Right lobe of liver (tissue), 6 donors: ENCODE results near the gene RAB39B. TPM values are rescaled to one million over a fixed set of nuclear protein-coding genes. Genes with fewer than 3 reads are reported as not detected.

ENCODE experiments used
- ATAC-seq, 4 donors: fragments of 200-7000 bp; cut with Tn5 transposase; one replicate each; pipeline ENCODE4 v1.9.1; 2020; ENCODE audit warnings: mild to moderate bottlenecking in 4 of 4, moderate library complexity in 4 of 4
- DNase-seq, 3 donors: peaks; one replicate each; pipeline ENCODE4 v3.0.0-alpha.2; 2020
- H3K27ac ChIP-seq, 3 donors: fragments of 200-600 bp; one replicate each; pipeline ENCODE4 v1.8.0; 2022
- H3K27me3 ChIP-seq, 2 donors: fragments of 200-600 bp; one replicate each; pipeline ENCODE4 v1.8.0; 2022
- H3K36me3 ChIP-seq, 4 donors: fragments of 200-600 bp; sonication (generic) in 1 of 4; one replicate each; pipeline versions ENCODE4 v1.5.1 to v1.8.0; 2017 to 2022; ENCODE audit warnings: control low read depth in 1 of 4
- H3K4me1 ChIP-seq, 4 donors: fragments of 200-600 bp; sonication (generic) in 1 of 4; one replicate each; pipeline versions ENCODE4 v1.5.1 to v1.8.0; 2017 to 2022; ENCODE audit warnings: control low read depth in 1 of 4
- H3K4me3 ChIP-seq, 3 donors: fragments of 200-600 bp; one replicate each; pipeline ENCODE4 v1.8.0; 2022
- H3K9me3 ChIP-seq, 4 donors: fragments of 200-600 bp; sonication (generic) in 1 of 4; one replicate each; pipeline versions ENCODE4 v1.5.1 to v1.8.0; 2017 to 2022; ENCODE audit warnings: control low read depth in 1 of 4
- POLR2A ChIP-seq: fragments of 450-650 bp; IDR thresholded peaks from one replicate; pipeline ENCODE4 v1.6.1; 2017; ENCODE audit warnings: antibody characterized with exemption, mild to moderate bottlenecking
- WGBS: methylation state at CpG from one replicate; pipeline ENCODE4 v1.1.6; 2018; ENCODE audit warnings: low coverage, low lambda C conversion rate; ENCODE audit not compliant: insufficient coverage; ENCODE audit errors: missing lambda C conversion rate; 5-methylcytosine and 5-hydroxymethylcytosine counted together
- intact Hi-C, 2 donors: fragments of 100-400 bp; cut with DNase I; formaldehyde crosslinking; loops; one replicate each; pipeline versions ENCODE4 v1.11.2 to v1.14.1; 2022
- total RNA-seq, 6 experiments: library from RNA; depleted of rRNA in 2 of 6; stranded (reverse); fragments of >200 nt in 2 of 6; fragmentation: NEBNext Ultra II Directional in 3 of 6; extraction: Animal tissue kit (Norgen Biotek cat#: 25700) in 3 of 6; gene quantifications; one replicate each; pipeline versions ENCODE4 v1.1.0 to v1.2.4, GENCODE V29; 2016 to 2023
- TF ChIP-seq, protein P1 (sequence below), 4 donors: fragments of 200-600 bp in 3 of 4; fragments of 450-650 bp in 1 of 4; IDR thresholded peaks; one replicate each; pipeline versions ENCODE4 v1.5.1 to v1.8.0; 2016 to 2022; ENCODE audit warnings: antibody characterized with exemption in 4 of 4, mild to moderate bottlenecking in 2 of 4
- donor health status: DM: no; HTN: yes; CAD: no.
- donor health status: DM: no; HTN: no; CAD: no.
- donor health status: DM: no; HTN: no; CAD: no.
- donor health status: DM: no; HTN: yes; CAD: no.
- donor health status: DM: no; HTN: yes; CAD: no.

RAB39B gene
- total RNA-seq, 6 experiments from 2014 or later, result 0.05 to 0.11 (median 0.06) TPM; not detected in 2

DNA sequence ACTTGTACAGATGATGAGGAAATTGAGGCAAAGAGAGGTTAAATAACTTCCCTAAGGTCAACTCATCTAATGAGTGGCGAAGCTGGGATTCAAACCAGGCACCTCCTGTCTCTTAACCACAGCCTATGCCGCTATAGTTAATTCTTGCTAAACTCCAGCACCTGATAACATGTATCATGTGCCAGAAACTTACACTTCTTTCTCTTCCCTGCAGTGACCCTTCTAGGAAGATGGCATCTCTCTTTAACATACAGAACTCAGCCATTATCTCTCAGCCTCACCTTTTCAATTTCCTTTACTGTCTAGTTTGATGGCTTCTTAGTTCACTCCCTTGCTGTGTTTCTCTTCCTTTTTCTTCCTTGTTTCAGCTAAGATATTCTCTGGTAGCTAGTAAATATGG lies 45.5 kb downstream of the RAB39B start:
- TF ChIP-seq, protein P1, sequence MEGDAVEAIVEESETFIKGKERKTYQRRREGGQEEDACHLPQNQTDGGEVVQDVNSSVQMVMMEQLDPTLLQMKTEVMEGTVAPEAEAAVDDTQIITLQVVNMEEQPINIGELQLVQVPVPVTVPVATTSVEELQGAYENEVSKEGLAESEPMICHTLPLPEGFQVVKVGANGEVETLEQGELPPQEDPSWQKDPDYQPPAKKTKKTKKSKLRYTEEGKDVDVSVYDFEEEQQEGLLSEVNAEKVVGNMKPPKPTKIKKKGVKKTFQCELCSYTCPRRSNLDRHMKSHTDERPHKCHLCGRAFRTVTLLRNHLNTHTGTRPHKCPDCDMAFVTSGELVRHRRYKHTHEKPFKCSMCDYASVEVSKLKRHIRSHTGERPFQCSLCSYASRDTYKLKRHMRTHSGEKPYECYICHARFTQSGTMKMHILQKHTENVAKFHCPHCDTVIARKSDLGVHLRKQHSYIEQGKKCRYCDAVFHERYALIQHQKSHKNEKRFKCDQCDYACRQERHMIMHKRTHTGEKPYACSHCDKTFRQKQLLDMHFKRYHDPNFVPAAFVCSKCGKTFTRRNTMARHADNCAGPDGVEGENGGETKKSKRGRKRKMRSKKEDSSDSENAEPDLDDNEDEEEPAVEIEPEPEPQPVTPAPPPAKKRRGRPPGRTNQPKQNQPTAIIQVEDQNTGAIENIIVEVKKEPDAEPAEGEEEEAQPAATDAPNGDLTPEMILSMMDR (IDR thresholded peaks at IDR 0.05), result no peak
- no peak for TF ChIP-seq POLR2A
- Histone ChIP-seq H3K27me3 (no peaks in the 10 kb centered on the region), H3K4me1 (no peaks in the 10 kb centered on the region), H3K4me3 (no peak overlapping the region), H3K27ac (no peak overlapping the region), H3K9me3 (no peaks in the 10 kb centered on the region), H3K36me3 (no peaks in the 10 kb centered on the region)
- no peak for DNase-seq
- intact Hi-C loops, result no loop called here
- 33% methylated on average over 2 of the region's 2 CpGs for WGBS
- ATAC-seq, result no peak

DNA sequence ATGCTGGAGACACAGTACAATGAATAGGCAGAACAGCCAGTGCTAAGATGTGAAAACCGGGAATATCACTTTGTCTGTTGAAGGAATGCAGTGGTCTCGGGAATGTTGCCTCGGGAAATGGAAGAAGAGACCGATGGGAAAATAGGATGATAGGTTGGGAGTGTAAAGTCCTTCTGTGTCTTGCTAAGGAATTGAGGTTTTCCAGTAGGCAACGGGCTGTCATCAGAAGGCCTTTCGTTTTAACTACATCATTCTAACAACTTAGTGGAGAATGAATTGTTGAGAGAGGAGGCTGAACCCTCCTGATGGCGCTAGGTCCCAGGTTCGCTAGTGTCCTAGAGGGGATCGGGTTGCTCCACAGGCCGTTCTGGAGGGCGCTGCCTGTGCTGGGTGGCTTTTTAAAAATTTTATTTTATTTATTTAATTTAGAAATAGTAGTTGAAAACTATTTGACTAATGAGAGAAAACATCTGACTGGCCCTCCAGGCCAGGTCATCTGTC lies 47.3 kb downstream of the RAB39B start:
- 17% methylated on average over 11 of the region's 11 CpGs for WGBS
- H3K9me3 ChIP-seq, result no peaks in the 10 kb centered on the region
- ATAC-seq (no peak), DNase-seq (no peak)
- no peaks in the 10 kb centered on the region for H3K27me3 ChIP-seq
- H3K27ac ChIP-seq, result peak overlapping the region in 2 of 3 donors; percentile 64 to 68
- H3K4me1 ChIP-seq, result no peaks in the 10 kb centered on the region
- H3K4me3 ChIP-seq, result peak overlapping the region; percentile 58 to 72 (median 68)
- no peak for TF ChIP-seq POLR2A
- TF ChIP-seq, protein P1 (IDR thresholded peaks at IDR 0.05), result no peak
- intact Hi-C loops, result no loop called here
- no peaks in the 10 kb centered on the region for H3K36me3 ChIP-seq

DNA sequence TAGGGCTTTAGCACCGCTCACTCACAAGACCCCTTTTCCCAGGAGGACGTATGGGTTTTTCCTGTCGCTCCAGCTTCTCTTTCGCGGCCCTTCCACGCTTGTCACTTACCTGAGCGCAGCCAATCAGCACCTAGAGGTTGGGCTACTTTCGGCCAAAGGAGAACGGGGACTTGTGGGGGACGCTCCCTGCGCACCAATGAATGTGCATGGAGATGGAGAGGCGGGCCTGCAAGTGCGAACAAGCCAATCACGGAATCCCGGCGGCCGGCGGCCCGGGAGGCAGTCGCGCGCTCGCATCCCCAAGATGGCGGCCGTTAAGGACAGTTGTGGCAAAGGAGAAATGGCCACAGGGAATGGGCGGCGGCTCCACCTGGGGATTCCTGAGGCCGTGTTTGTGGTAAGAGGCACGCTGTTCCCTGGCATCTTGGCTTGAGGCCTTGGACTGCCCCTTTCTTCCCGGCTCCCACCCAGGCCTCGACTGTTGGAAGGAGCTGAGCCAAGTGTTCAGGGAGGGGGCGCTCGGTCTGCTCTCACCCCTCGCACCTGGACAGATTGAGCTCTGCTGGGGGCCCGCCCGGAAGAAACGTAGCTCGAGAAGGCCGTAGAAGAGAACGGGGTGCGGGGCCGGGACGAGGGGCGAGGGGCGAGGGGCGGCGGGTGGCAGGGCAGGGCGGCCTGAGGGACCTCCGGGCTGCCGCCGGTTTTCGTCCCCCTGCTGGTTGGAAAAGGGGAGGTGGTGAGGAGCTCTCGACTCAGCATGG lies 47.9 kb downstream of the RAB39B start, which contains the start of gene VBP1:
Gene VBP1 (plus strand): TSS at position 282 of the 761 bp plus-strand sequence. CDS start 23 bp downstream, at position 305.
- TF ChIP-seq, protein P1 (IDR thresholded peaks at IDR 0.05), result peak in 3 of 4 donors; percentile 36 to 45 (median 39)
- no peak for TF ChIP-seq POLR2A

DNA sequence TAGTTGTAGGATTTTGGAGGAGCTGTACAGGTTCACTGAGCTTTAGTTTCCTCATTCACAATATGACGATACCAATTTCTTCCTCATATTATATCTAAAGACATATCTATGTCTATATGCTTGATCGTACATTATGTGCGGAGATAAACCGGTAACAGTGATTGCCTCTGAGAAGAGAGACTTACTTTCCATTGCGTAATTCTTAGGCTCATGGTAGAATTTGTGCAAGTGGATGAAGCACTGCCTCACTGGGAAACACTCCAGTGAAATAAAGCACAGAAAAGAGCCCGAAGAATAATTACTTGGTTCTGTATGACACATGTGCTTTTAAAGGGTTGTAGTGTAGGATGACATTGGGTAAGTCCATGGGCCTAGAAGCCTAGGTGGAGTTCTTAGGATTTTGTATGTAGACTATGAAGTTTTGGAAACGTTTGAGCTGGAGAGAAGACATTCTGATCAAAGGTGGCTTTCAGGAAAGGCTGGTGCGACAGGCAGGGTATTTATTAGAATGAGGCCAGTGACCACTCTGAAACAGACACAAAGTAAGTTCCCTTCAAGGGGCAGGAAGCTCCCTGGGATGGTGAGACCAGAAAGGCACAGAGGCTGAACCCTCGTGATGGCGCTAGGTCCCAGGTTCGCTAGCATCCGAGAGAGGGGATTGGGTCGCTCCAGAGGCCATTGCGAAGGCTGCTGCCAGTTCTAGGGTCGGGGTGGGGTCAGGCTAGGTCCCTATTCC lies 48.7 kb downstream of the RAB39B start:
- H3K27ac ChIP-seq, result peak overlapping the region in 2 of 3 donors; percentile 55 to 64
- ATAC-seq, result peak; percentile 33 to 50 (median 38)
- no peak for DNase-seq
- no peaks in the 10 kb centered on the region for H3K9me3 ChIP-seq
- H3K36me3 ChIP-seq, result no peaks in the 10 kb centered on the region
- intact Hi-C loops, result no loop called here
- H3K27me3 ChIP-seq, result no peaks in the 10 kb centered on the region
- 50% methylated on average over 9 of the region's 15 CpGs for WGBS
- peak overlapping the region; percentile 58 to 72 (median 68) for H3K4me3 ChIP-seq
- no peaks in the 10 kb centered on the region for H3K4me1 ChIP-seq
- TF ChIP-seq, protein P1 (IDR thresholded peaks at IDR 0.05), result no peak
- TF ChIP-seq POLR2A, result no peak

More for the DNA sequence above, 47.9 kb downstream of the RAB39B start, which contains the start of gene VBP1:
- no peaks in the 10 kb centered on the region for H3K9me3 ChIP-seq
- intact Hi-C loops, result no loop called here
- 46% methylated on average over 40 of the region's 53 CpGs for WGBS
- no peaks in the 10 kb centered on the region for H3K36me3 ChIP-seq
- ATAC-seq, result peak; percentile 97 to 99 (median 98)
- no peaks in the 10 kb centered on the region for H3K4me1 ChIP-seq
- DNase-seq, result peak; percentile 91 to 95 (median 94)
- peak within 1 kb of the TSS; percentile 58 to 72 (median 68) for H3K4me3 ChIP-seq
- peak within 1 kb of the TSS; percentile 64 to 68 (median 66) for H3K27ac ChIP-seq
- no peaks in the 10 kb centered on the region for H3K27me3 ChIP-seq
